Measurements from ENCODE around the gene MCF2L2. TPM values are rescaled to one million over a fixed set of nuclear protein-coding genes. Genes with fewer than 3 reads are reported as not detected.

The MCF2L2 gene
- total and polyA plus RNA-seq, 9 of the 15 experiments (the other 6 are each of a cell fraction or from before 2014, with no cell fraction given), result 0.56 to 4.2 (median 3.0) TPM

- TF ChIP-seq ZBTB9 (CRISPR knock-in tag; IDR thresholded peaks at IDR 0.05) (no peak), CBFB (CRISPR knock-in tag; IDR thresholded peaks at IDR 0.05) (no peak), ILF3 (IDR thresholded peaks at IDR 0.05; ENCODE audit: borderline replicate concordance) (no peak), BRD9 (IDR thresholded peaks at IDR 0.05; ENCODE audit: low read depth, partially characterized antibody) (no peak), ASH1L (IDR thresholded peaks at IDR 0.05; ENCODE audit: borderline replicate concordance, low read depth, partially characterized antibody) (no peak), MTA3 (IDR thresholded peaks at IDR 0.05; ENCODE audit: borderline replicate concordance) (peak; percentile 79; the same call in 1 of the 2 replicates), ZNF146 (CRISPR knock-in tag; IDR thresholded peaks at IDR 0.05; ENCODE audit: unreplicated experiment) (no peak), NCOA1 (IDR thresholded peaks at IDR 0.05; ENCODE audit: low read depth) (no peak), REST (IDR thresholded peaks at IDR 0.05; ENCODE audit: borderline replicate concordance) (peak; percentile 80), REST (CRISPR knock-in tag; IDR thresholded peaks at IDR 0.05; ENCODE audit: low read depth) (no peak), ZNF311 (CRISPR knock-in tag; IDR thresholded peaks at IDR 0.05) (no peak), CREM (IDR thresholded peaks at IDR 0.05; ENCODE audit: low read depth) (peak; percentile 98), SNRNP70 (optimal IDR thresholded peaks at IDR 0.05; ENCODE audit: low read depth, low read length) (no peak), FOXA3 (CRISPR knock-in tag; conservative IDR thresholded peaks at IDR 0.05 in 1 of 2, IDR thresholded peaks at IDR 0.05 in 1 of 2) (no peak), ZNF778 (CRISPR knock-in tag; IDR thresholded peaks at IDR 0.05) (no peak), ESRRB (CRISPR knock-in tag; IDR thresholded peaks at IDR 0.05; ENCODE audit: borderline replicate concordance) (no peak), HNRNPLL (IDR thresholded peaks at IDR 0.05; ENCODE audit: low read depth, low read length, poor library complexity, severe bottlenecking) (no peak), DACH1 (IDR thresholded peaks at IDR 0.05; ENCODE audit: partially characterized antibody) (no peak), DIDO1 (tag; IDR thresholded peaks at IDR 0.05; ENCODE audit: low read depth) (0 out of 2 replicates have a peak, but pooled peaks have one; percentile 39), ZNF184 (CRISPR knock-in tag; IDR thresholded peaks at IDR 0.05) (no peak)
Measured at GRCh38 chr3:183428447-183429211, at the start of gene MCF2L2 (continued).
